Brain microvascular endothelial cell (primary cell): ENCODE data around the gene MYO1A.

Experiments used
- DNase-seq: peaks from one replicate; pipeline ENCODE4 v3.0.0-alpha.2; 2020
- H3K27ac ChIP-seq: fragments of 250-450 bp; sonication (Bioruptor Pico); 2 replicates; pipeline ENCODE4 v1.5.1; 2020; ENCODE audit warnings: mild to moderate bottlenecking, moderate library complexity
- H3K27me3 ChIP-seq: fragments of 250-450 bp; sonication (Bioruptor Pico); replicated peaks from 2 replicates; pipeline ENCODE4 v1.5.1; 2020; ENCODE audit warnings: mild to moderate bottlenecking
- H3K36me3 ChIP-seq: fragments of 250-450 bp; sonication (Bioruptor Pico); replicated peaks from 2 replicates; pipeline ENCODE4 v1.5.1; 2020; ENCODE audit warnings: mild to moderate bottlenecking
- H3K4me3 ChIP-seq: 2 replicates; pipeline ENCODE4 v1.5.1; 2011; ENCODE audit warnings: low read depth, mild to moderate bottlenecking, control low read depth, low read length, moderate library complexity
- CTCF ChIP-seq: IDR thresholded peaks from 2 replicates; pipeline ENCODE4 v1.5.1; 2011; ENCODE audit warnings: low read depth, mild to moderate bottlenecking, moderate library complexity, low read length, control low read depth, inconsistent platforms; ENCODE audit errors: missing control alignments
- in situ Hi-C: cut with HindIII; loops from 2 replicates; pipeline ENCODE4 v1.10.0; 2017; ENCODE audit warnings: low sequenced_read_pairs, low pct_ligation_motif_present

The MYO1A gene

GRCh38 chr12:57088354-57089270, 38.7 kb upstream of the MYO1A start, which contains the start of gene NAB2:
Gene NAB2 (plus strand): TSS chr12:57089114. CDS start chr12:57089272, 158 bp downstream.
- Histone ChIP-seq H3K4me3 (peak within 1 kb of the TSS; percentile 96), H3K27ac (peak within 1 kb of the TSS; percentile 100), H3K27me3 (no peaks in the 10 kb centered on the region), H3K36me3 (peaks cover 29% of the 10 kb centered on the region)
- in situ Hi-C loops: no loop called here
- TF ChIP-seq CTCF: no peak
- peak; percentile 91 for DNase-seq

DNA sequence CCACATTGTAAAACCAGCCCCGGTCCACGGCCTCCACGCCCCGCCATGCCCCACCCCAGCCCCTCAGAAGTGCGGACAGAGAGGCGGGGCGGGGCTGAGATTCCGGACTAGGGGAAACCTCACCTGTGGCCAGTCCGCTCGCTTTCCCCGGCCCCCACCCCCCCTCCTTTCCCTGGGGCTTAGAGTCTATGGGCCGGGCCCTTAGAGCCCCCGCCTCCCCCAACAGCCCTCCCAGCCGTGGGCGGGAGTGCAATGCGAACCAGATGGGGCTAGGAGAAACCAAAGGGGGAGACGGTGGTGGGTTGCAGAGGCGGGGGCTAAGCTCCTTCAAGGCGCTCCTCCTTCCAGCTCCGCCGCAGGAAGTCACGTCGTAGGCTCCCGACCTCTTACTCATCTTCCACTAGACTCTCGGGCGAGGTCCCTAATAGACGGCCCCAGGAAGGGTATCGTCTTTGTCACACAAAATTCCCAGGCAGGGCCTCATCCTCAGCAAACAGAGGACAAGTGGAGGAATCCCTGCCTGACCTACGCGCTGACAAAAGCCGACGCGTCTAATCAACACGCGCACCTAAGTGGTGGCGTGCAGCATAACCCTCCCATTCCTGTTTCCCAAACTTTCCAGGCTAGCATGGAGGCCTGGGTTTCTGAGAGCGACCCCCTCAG, 37.9 kb upstream of the MYO1A start:
- no peak for TF ChIP-seq CTCF
- H3K27me3 ChIP-seq: no peaks in the 10 kb centered on the region
- H3K36me3 ChIP-seq: peaks cover 22% of the 10 kb centered on the region
- in situ Hi-C loops: no loop called here
- peak overlapping the region; percentile 66 for H3K4me3 ChIP-seq
- H3K27ac ChIP-seq: peak overlapping the region; percentile 100
- DNase-seq: peak; percentile 93

DNA sequence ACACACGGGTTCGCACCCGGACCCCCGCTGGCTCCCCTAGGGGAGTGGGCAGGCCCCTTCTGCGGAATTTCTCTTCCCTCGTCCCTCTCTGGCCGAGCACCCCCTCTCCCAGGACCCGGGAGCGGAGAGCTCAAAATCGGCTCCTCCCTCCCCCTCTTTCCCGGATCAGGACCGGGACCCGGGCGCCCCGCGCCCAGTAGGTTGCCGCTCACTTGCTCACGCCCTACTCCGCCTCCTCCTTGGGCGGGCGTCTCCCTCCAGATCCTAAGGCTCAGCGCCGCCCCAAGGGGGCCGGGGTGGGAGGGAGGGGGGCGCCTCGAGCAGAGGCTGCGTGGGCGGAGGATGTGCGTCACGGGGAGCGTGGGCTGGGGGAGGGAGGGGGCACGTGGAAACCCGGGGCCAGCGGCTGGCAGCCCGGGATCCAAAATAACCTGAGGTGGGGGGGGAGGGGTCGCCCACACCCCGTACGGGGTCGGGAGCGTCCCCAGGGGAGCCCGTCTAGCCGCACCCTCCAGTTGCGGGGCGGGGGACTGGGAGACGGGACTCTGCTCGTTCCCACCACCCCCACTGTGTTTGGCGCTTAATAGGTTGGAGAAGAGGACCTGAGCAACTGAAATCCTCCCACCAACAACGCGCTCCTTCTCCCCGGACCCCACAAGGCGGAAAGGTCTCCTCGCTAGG, 37.2 kb upstream of the MYO1A start:
- peak overlapping the region; percentile 100 for H3K27ac ChIP-seq
- in situ Hi-C loops: no loop called here
- no peak for TF ChIP-seq CTCF

GRCh38 chr12:57086493-57087009, 36.6 kb upstream of the MYO1A start:
- peak; percentile 56 for TF ChIP-seq CTCF
- no peaks in the 10 kb centered on the region for H3K27me3 ChIP-seq
- peak overlapping the region; percentile 100 for H3K27ac ChIP-seq
- H3K4me3 ChIP-seq: peak overlapping the region; percentile 66
- DNase-seq: peak; percentile 66
- in situ Hi-C loops: no loop called here
- H3K36me3 ChIP-seq: peaks cover 10% of the 10 kb centered on the region

More for the DNA sequence above, 37.2 kb upstream of the MYO1A start:
- DNase-seq: peak; percentile 86
- peaks cover 16% of the 10 kb centered on the region for H3K36me3 ChIP-seq
- H3K4me3 ChIP-seq: peak overlapping the region; percentile 66
- H3K27me3 ChIP-seq: no peaks in the 10 kb centered on the region

GRCh38 chr12:57085999-57086492, 36.1 kb upstream of the MYO1A start:
- no peak for TF ChIP-seq CTCF
- Histone ChIP-seq H3K27ac (peak overlapping the region; percentile 100), H3K36me3 (peaks cover 6% of the 10 kb centered on the region), H3K4me3 (peak overlapping the region; percentile 66), H3K27me3 (no peaks in the 10 kb centered on the region)
- in situ Hi-C loops: no loop called here
- no peak for DNase-seq
